Sigmoid colon (tissue), 4 donors: ENCODE data around the gene DOLPP1.

Experiments used
- POLR2A ChIP-seq, 2 donors: fragments of 450-650 bp; IDR thresholded peaks; one replicate each; pipeline ENCODE4 v1.6.1; 2016; ENCODE audit warnings: antibody characterized with exemption in 2 of 2, mild to moderate bottlenecking in 2 of 2, moderate library complexity in 2 of 2
- POLR2AphosphoS5 ChIP-seq, 4 donors: sonication (generic); formaldehyde crosslinking; IDR thresholded peaks; one replicate each; pipeline ENCODE4 v1.6.1; 2017; ENCODE audit warnings: antibody characterized with exemption in 4 of 4
- TF ChIP-seq, protein P1 (sequence below), 4 experiments: fragments of 450-650 bp in 3 of 4; fragments of 200-600 bp in 1 of 4; IDR thresholded peaks; one replicate each; pipeline ENCODE4 v1.5.1; 2016 to 2019; ENCODE audit warnings: antibody characterized with exemption in 4 of 4, mild to moderate bottlenecking in 3 of 4, moderate library complexity in 2 of 4

DNA sequence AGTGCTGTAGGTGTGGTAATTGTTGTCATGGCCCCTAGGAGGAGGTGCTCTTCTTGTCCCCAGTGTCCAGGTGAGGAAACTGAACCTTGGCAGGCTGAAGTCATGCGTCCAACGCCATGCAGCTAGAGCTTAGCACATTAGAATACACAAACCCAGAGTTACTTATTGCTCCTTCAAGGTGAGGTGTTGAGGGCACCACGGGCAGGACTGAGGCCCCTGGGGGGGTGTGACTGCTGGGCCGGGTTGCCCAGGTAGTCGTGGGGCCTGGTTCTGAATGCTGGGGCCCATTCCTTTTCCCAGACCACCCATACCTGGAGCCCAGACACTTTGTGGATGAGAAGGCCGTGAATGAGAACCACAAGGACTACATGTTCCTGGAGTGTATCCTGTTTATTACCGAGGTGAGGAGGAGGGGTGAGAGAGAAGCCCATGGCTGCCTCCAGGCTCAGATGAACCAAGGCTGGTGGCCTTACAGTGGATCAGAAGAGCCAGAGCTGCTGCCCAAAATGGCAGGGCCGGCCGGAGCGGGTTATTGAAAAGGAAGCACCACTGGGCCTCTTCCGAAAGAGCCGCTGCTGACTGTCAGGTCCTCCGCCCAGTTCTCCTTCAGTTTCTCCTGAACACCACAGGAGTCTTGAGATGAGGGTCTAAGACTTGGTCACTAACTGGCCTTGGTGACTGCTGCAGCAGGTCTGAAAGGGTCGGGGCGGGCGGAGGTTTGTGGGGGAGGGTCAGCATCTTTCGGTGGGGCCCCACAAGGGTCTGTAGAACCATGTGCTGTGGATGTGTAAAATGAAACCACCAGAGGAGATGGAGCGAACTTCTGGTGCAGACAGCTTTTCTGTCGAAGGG is 56.6 kb downstream of the DOLPP1 start:
- no peak for TF ChIP-seq POLR2A (IDR thresholded peaks at IDR 0.05)
- TF ChIP-seq, protein P1, sequence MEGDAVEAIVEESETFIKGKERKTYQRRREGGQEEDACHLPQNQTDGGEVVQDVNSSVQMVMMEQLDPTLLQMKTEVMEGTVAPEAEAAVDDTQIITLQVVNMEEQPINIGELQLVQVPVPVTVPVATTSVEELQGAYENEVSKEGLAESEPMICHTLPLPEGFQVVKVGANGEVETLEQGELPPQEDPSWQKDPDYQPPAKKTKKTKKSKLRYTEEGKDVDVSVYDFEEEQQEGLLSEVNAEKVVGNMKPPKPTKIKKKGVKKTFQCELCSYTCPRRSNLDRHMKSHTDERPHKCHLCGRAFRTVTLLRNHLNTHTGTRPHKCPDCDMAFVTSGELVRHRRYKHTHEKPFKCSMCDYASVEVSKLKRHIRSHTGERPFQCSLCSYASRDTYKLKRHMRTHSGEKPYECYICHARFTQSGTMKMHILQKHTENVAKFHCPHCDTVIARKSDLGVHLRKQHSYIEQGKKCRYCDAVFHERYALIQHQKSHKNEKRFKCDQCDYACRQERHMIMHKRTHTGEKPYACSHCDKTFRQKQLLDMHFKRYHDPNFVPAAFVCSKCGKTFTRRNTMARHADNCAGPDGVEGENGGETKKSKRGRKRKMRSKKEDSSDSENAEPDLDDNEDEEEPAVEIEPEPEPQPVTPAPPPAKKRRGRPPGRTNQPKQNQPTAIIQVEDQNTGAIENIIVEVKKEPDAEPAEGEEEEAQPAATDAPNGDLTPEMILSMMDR (IDR thresholded peaks at IDR 0.05) = no peak
- no peak for TF ChIP-seq POLR2AphosphoS5 (IDR thresholded peaks at IDR 0.05)
